Left forelimb (tissue), 1 donor: ENCODE data around the gene MGAM2.
"Not testable (repeated sequence)": the region's sequence is repeated elsewhere in the genome, so short reads cannot be mapped to it uniquely, and the experiment has no call there.

Experiments used
- DNase-seq: peaks from one replicate; pipeline ENCODE4 v3.0.0-alpha.2; 2018; ENCODE audit warnings: low spot score

The MGAM2 gene

DNA sequence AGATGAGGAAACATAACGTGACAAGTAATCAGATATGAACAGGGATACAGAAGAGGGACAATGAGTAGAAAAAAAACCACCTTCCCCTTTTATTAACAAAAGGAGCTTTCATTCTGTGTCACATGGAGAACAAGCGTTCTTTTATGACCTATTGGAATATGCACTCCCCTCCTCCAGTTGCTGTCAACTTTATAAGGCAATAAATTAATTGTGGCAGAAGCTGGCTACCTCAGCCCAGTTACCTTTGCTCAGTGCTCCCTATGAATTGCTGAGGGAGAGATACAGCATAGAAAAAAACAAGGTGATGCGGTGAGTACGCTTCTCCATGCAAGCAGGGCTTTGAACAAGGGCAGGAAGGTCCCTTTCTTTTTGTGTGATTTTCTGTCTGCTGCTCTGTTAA is at the start of gene MGAM2:
Gene MGAM2, plus strand, starts transcription at position 220 of the 400 bp plus-strand sequence. CDS start 5,156 bp downstream, outside the sequence.
- DNase-seq, result no peak

DNA sequence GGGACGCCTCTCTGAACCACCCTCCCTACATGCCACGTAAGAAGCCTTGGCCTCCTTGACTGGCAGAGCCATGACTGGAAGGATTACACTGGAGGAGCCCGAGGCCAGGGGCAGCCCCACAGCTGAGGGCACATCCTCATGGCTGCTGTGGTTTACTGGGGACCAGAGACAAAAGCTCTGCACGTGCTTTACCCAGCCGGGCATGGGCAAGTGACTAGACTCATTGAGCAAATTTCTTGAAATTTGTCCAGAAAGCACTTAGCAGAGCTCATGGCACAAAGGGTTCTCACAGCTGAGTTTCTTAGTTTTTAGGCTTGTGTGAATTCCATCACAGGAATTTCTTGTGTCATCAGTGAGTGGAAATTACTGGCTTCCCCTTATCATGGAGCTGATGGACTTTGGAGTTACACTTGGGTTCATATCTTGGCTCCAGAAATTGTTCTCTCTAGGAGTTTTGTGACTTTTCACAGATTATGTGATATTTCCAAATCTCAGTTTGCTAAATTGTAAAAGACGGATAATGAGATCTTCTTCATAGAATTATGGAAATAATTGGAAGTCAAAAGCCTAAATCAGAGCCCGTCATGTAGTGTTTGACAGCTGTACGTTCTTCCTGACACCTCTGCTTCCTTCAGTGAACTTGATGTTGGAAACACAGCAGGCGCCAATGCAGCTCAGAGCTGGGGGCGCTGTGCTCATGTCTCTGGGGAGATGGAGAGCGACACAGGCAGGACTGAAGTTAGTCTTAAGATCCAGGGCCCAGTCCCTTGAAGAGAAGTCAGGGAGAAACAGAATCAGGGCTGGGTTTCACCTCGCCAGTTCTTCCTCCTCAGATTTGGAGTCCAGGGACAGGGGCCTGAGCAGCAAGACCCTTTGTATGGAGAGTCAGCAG is 47.7 kb upstream of the MGAM2 start:
- DNase-seq, result no peak

DNA sequence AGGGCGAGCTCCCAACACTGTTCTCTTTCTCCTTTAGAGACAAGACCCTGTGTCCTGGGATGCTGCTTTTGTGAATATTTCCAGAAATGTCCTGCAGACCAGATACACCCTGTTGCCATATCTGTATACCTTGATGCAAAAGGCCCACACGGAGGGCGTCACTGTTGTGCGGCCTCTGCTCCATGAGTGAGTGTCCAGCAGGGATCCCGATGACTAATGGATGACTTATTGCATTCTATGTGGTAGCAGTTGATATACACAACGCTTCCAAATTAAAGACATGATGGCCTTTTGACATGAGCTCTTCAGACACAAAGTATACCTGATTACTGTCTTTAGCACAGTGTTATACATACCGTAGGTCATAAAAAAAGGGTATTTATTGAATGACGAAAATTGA is 45.0 kb upstream of the MGAM2 start:
- no peak for DNase-seq

DNA sequence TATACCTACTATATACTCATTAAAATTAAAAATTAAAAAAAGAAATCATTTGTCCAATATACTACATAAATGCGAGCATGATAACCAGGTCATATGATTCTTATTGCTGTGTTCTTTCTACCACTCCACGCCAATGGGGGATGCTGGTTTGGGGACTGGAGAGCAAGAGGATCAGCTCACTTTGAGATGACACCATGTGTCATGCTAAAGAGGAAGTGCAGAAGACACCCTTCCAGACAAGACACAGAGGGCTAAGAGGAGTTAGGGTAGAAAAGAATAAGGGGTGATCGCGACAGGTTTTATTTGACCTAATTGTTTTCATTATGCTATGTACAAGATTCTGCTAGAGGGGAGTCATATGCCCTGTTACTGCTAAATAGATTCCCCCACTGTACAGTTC is 33.8 kb upstream of the MGAM2 start:
- DNase-seq, result no peak

DNA sequence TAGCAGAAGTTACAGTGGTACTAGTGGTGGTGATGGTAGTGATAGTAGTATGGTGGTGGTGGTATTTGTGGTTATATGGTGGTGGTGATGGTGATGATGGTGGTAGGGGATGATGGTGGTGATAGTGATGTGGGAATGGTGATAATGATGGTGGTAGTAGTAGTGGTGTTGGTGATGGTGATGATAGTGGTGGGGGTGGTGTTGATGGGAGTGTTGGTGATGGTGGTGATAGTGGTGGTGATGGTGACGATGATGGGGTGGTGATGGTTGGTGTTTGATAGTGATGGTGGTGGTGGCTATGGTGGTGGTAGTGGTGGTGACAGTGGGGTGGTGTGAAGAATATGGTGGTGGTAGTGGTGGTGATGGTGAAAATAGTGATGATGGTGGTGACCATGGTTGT is 27.9 kb upstream of the MGAM2 start:
- DNase-seq, result no peak

DNA sequence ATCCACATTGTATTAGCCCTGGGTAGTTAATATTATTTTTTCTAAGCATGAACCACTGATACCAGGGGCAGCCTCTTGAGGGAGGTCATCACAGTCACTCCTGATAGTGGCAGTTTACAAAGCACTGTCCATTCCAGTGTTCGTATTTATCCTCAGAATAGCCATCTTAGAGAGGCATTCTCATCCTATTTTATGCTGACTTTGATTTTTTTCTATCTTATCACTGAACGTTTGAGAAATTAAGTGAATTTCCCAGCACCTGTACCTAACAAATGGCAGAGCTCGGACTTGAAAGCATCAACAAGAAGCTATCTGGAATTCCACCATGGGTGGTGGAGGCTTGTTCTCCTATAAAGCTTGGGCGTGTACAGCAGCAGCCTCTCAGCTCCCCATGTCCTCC is 26.1 kb upstream of the MGAM2 start:
- DNase-seq, result no peak

DNA sequence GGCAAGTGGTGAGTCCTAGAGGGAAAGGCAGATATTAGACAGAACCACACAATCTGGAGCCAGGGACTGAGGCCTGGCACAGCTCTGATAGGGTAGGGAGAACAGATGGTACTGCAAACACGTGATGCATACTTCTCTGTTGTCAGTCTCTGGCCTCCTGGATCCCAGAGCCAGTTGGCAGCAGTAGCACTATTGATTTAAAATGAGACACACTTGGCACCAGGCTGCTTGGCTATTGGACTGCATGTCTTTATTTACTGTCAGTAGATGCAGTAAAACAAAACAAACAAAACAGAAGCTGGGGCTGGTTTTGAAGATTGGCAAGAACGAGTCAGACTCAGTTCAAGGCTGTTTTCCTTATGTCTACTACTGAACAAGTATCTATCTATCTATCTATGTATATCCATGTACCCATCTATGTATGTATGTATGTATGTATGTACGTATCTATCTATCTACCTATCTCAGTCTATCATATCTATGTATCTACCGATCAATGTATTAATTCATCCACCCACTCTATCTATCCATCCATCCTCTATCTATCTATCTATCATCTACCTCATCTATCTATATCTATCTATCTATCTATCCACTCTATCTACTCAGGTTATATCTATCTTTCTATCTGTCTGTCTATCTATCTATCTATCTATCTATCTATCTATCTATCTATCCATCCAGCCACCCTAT is 23.4 kb upstream of the MGAM2 start:
- DNase-seq, result no peak

DNA sequence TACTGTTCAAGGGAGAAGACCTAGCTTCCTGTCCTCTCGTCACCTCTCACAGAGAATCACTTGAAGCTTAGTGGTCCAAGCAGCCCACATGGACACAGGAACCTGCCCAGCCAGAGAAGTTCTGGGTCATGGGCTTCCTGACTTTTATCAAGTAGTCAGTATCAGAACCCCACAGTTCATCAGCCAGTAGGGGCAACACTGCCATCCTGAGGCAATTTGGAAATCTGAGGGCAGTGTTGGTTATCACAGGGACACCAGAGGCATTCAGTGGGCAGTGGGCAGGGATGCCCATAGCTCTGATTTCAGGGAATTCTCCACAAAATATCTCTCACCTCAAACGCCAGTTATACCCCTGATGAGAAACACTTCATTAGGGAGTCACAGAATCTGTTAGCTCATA is 22.5 kb upstream of the MGAM2 start:
- DNase-seq, result no peak

DNA sequence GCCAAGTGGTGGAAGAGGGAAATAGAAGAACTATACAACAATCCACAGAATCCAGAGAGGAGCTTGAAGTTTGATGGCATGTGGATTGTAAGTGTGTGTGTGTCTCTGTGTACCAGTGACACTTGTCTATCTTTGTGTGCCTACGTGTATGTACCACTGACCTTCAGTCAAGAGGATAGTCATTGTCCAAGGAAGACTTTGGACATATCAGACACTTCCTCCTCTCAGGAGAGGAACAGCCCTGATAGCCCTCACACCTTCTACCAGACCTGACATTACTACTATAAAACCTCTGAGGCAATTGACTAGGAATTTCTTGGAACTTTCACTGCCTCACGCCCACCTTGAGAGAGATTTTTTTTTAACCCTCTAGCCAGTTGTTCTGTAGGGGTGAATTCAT is 19.6 kb upstream of the MGAM2 start:
- no peak for DNase-seq

DNA sequence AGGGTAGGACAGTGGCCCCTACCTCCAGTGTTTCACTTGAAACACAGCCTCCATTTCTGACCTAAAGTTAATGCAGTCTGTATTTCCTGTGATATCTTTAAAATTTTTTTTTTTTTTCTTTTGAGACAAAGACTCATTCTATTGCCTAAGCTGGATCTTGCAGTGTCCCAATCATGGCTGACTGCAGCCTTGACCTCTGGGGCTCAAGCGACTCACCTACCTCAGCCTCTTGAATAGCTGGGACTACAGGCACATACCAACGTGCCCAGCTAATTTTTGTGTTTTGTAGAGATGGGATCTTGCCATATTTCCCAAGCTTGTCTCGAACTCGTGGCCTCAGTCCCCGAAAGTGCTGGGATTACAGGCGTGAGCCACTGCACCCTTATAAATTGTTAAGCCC is 16.7 kb upstream of the MGAM2 start:
- DNase-seq, result no peak

DNA sequence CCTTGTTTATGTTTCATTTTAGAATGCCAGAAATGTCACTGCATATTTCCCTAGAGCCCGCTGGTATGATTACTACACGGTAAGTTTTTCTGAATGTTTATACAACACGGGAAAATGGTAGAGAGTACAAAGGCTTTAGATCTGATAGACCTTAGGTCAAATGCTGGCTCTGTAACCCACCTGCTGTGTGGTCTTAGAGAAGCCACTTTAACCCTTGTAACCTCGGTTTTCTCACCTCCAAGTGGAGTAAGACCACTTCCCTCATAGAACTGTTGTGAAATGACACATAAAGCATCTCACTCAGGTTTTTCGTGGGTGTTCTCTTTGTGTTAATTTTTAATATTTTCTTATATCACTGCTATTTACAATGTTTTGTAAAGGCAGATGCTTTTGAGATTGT is 13.9 kb upstream of the MGAM2 start:
- DNase-seq, result no peak

DNA sequence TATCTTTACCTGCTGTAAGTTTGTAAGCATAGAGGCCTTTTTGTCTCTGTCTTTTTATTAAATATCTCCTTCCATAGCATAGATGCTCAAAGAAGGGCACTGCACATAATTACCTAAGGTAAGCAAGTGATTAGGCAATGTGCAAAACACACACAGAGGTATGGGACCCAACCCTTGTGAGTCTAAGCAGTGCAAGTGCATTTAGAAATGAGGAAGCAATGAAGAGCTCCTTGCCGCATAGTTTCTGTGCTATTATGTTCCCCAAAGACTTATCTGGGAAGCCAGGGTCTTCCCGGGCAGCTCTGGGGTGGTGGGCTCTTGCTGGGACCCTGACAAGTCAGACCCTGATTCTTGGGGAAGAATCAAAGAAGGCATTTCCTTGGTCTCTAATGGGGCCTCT is 13.5 kb upstream of the MGAM2 start:
- DNase-seq, result no peak

DNA sequence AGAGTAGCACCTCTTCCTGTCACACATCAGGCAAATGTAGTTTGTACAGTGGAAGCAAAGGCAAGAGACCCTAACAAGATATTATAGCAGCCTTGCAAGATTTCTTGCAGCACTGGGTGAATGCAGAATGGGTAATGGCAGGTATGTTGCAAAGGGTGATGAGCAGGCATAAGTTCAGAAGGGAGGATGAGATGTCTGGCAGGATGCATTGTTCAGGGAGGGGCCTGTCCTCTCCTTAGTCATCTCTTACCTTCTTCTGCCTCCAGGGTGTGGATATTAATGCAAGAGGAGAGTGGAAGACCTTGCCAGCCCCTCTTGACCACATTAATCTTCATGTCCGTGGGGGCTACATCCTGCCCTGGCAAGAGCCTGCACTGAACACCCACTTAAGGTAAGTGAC is 12.2 kb upstream of the MGAM2 start:
- DNase-seq, result not testable (repeated sequence)

DNA sequence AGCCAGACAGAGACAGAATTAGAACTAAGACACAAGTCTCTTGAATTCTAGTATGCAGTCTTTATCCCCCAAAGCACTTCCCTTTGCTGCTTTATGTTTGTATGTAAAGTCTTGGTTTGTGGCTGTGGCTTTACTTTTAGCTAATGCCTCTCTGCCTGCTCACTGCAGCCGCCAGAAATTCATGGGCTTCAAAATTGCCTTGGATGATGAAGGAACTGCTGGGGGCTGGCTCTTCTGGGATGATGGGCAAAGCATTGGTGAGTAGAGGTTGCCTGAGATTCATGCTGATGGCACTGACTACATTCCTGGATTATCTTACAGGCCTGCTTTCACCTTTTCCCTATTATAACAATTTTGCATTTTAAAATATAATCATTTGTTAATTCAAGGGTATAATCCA is 10.9 kb upstream of the MGAM2 start:
- no peak for DNase-seq

DNA sequence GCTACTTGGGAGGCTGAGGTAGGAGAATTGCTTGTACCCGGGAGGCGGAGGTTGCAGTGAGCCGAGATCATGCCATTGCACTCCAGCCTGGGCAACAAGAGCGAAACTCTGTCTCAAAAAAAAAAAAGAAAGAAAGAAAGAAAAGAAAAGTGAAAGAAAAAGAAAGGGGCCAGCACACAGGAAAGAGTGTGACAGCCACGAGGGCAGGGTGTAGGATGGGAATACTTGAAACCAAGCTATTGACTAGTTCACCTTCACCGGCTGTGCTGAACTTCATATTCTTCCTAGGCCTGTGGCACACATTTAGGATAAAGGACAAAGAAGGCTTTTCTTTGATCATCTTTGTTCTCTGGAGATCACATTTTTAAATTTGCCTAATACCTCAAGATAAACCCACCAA is 9.7 kb upstream of the MGAM2 start:
- DNase-seq, result not testable (repeated sequence)

DNA sequence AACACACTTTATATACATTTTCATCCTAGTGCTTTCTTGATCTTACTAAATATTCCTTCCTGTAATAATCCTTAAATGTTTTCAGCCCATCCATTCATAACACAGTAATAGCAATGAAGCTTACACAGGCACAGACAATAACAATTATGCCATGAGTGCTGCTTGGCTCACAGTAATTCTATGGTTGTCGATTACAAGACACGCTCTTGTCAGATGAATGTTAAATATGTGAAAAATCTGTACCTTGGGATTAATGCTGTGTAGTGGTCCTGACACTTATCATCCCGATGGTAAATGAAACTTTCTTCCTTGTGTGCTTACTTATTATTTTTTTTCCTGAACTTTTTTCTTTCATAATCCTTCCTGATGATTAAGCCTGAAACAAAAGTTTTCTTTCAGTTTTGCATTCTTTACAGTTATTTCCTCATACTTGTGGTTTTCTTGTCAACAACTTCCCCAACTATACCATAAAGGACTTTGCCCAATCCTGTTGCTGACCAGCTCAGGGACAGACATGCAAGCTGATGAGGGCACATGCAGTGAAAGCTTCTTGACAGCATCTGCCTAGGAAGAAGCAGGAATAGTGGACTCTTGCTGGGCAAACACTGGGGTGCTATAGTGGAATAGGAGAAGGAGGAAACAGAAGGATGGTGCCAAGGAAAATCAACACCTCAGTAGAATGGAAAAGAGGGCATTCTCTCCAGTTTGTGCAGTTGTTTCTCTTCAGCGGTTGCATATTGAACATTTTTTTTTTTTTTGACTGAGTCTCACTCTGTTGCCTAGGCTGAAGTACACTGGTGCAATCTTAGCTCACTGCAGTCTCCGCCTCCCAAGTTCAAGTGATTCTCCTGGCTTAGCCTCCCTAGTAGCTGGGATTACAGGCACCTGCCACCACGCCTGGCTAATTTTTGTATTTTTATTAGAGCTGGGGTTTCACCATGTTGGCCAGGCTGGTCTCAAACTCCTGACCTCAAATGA is 6.7 kb upstream of the MGAM2 start:
- no peak for DNase-seq

DNA sequence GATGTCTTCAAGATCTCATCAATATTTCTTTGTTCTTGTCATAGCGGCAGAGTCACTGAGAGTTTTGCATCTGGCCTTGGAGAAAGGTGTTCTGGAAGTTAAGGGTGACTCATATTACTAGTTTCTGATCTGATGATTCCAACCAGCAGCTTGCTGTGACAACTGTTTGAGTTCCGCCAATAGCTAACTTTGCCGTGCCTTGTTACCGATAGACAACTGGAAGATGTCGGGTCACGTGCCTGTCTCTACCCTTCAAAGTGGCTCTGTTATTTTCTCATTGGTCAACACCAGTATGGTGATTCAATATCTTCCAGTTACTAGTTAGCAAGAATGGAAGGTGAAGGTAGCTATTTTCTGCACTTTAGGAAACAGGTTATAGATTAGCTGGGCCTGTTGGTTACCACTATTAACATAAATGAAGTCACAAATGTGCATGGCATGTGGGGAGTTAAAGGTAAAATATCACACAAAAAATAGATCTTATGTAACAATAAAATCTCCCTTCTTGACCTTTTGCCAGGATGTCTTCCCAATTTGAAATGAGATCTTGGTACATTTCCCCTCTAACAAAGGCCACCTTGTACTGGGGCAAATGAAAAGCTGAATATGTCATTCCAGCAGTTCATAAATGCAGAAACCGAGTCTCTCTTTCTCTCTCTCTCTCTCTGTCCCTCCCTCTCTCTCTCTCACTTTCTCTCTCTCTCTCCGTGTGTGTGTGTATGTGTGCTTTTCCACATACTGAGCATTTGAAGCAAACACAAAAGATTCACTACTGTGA is 2.6 kb upstream of the MGAM2 start:
- no peak for DNase-seq

DNA sequence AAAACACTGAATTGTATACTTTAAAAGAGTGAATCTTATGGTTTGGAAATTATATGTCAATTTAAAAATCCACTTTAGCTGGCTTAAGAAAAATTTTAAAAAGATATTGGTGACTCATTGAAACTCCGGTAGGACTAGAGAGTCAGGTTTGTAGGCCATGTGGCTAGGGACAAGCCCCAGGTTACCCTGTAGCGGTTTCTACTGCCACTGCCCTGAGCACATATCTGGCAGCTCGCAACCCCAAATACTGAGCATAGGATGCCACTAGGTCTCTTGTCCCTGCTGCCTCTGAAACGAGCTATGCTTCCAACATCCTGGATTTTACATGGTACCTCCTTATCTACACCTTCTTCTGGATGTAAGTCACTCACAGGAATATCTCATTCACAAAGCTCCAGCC is 1.4 kb upstream of the MGAM2 start:
- no peak for DNase-seq

DNA sequence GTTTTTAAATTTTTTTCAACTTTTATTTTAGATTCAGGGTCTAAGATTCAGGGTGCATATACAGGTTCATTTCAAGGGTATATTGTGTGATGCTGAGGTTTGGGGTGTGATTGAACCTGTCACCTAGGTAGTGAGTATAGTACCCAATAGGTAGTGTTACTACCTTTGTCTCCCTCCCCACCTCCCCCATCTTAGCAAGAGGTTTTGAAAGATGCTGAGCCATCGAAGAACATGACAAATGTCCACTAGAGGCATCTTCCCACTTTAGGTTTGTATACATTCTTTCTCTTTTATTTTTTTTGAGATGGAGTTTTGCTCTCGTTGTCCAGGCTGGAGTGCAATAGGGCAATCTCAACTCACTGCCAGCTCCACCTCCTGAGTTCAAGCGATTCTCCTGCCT is 880 bp upstream of the MGAM2 start:
- DNase-seq, result no peak

DNA sequence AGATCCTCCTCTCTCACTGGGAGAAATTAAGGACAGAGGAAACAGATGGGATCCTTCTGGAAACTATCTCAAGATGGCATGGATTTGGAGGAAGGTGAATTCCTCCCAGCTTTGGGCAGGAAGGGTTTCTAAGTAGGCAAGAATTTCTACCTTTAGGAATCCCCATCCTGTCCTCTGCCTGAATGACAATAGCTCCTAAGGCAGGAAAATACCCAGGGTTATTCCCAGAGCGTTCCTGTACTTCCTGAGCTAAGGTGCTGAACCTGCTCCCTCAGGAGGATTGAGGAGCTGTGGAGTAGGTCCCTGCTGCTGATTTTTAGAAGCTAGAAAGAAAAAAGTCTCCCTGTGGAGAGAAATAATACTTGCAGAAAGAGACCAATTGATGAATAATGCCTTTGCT is 568 bp downstream of the MGAM2 start:
- no peak for DNase-seq

DNA sequence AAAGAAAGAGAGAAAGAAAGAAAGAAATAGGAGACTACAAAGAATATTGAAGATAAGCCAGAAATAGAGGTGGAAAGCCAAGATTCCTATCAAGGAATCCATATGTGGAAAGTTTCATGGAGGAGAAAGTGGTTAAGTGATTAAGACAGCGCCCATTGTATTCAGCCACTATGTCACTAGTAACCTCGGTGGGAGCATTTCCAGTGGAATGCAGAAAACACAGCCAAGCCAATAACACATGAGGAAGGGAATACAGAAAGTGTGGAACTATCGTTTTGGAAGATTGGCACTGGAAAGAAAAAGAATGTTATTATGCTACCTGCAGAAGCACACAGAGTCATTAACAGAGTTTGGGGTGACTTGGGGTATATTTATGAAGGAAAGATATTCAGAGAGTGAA is 2.7 kb downstream of the MGAM2 start:
- no peak for DNase-seq

DNA sequence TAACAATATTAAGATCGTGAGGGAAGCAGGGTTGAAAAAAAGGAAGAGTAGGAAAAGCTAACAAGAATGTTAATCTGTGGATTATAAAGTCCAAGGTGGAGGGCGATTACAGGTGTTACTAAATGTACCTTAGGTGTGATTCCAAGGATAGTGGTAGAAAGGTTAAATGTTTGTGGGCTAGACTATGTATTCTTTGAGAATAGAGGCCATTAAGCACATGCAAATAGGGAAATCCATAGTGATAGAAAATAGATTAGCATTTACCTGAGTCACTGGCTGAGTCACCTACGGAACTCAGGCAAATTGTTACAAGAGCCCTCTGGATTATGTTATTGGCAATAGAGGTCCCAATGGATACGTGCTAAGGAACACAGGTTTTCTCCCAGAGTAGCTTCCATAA is 9.0 kb downstream of the MGAM2 start:
- no peak for DNase-seq
